ENCODE results near the gene HM13.
"Not testable (repeated sequence)": the region's sequence is repeated elsewhere in the genome, so short reads cannot be mapped to it uniquely, and the experiment has no call there.

Gene HM13

GRCh38 chr20:31590717-31591225 lies 76.5 kb downstream of the HM13 start:
- DNase-seq (ENCODE audit: low read depth in 2 of 2), result no peak

GRCh38 chr20:31593221-31594001 lies 79.2 kb downstream of the HM13 start:
- no peak for DNase-seq (ENCODE audit: low read depth in 2 of 2)

GRCh38 chr20:31594002-31594557 lies 79.8 kb downstream of the HM13 start:
- DNase-seq (ENCODE audit: low read depth in 2 of 2), result no peak

- no peak for DNase-seq (ENCODE audit: low read depth in 2 of 2)
Measured at GRCh38 chr20:31594558-31595379, 80.5 kb downstream of the HM13 start.

GRCh38 chr20:31595380-31595653 lies 81.1 kb downstream of the HM13 start:
- DNase-seq (ENCODE audit: low read depth in 2 of 2), result no peak

GRCh38 chr20:31595654-31596411 lies 81.6 kb downstream of the HM13 start:
- no peak for DNase-seq (ENCODE audit: low read depth in 2 of 2)

- not testable (repeated sequence) for DNase-seq (ENCODE audit: low read depth in 2 of 2)
Measured at GRCh38 chr20:31596412-31596715, 82.1 kb downstream of the HM13 start.

GRCh38 chr20:31596831-31597480 lies 82.7 kb downstream of the HM13 start:
- no peak for DNase-seq (ENCODE audit: low read depth in 2 of 2)

- no peak for DNase-seq (ENCODE audit: low read depth in 2 of 2)
Measured at GRCh38 chr20:31597481-31597855, 83.2 kb downstream of the HM13 start.

GRCh38 chr20:31602431-31602778 lies 88.2 kb downstream of the HM13 start:
- no peak for DNase-seq (ENCODE audit: low read depth in 2 of 2)

- peak in 1 of 2 donors; percentile 25 for DNase-seq (ENCODE audit: low read depth in 2 of 2)
Measured at GRCh38 chr20:31602779-31603441, 88.7 kb downstream of the HM13 start.

- DNase-seq (ENCODE audit: low read depth in 2 of 2), result peak; percentile 31 to 64
Measured at GRCh38 chr20:31603822-31604566, 89.8 kb downstream of the HM13 start.

GRCh38 chr20:31604567-31605030 lies 90.4 kb downstream of the HM13 start:
- no peak for DNase-seq (ENCODE audit: low read depth in 2 of 2)

- DNase-seq (ENCODE audit: low read depth in 2 of 2), result peak; percentile 85 to 88
Measured at GRCh38 chr20:31605031-31605901, 91.0 kb downstream of the HM13 start, which contains the start of gene ID1. Gene ID1 (plus strand): TSS chr20:31605289. CDS start chr20:31605388, 99 bp downstream.

- no peak for DNase-seq (ENCODE audit: low read depth in 2 of 2)
Measured at GRCh38 chr20:31605902-31606803, 91.9 kb downstream of the HM13 start.

GRCh38 chr20:31606804-31607639 lies 92.8 kb downstream of the HM13 start:
- no peak for DNase-seq (ENCODE audit: low read depth in 2 of 2)

- no peak for DNase-seq (ENCODE audit: low read depth in 2 of 2)
Measured at GRCh38 chr20:31607640-31608250, 93.5 kb downstream of the HM13 start.
